HepG2 (cell line): ENCODE results near the gene RXFP1. TPM values are rescaled to one million over a fixed set of nuclear protein-coding genes. Genes with fewer than 3 reads are reported as not detected.

Experiments
- ATAC-seq: fragments of 200-7000 bp; cut with Tn5 transposase; 3 replicates; pipeline ENCODE4 v1.9.1; 2020; ENCODE audit warnings: mild to moderate bottlenecking, moderate library complexity
- BruUV-seq: library from RNA; stranded (reverse); fragments of 400-500 nt; replicated peaks from 2 replicates; lab custom pipeline; 2021; lab: Mats Ljungman, UMichigan
- CTCF ChIA-PET: fragments of 300-600 bp; formaldehyde crosslinking; extraction: SDS; loops from one replicate; lab custom pipeline; 2021; ENCODE audit warnings: low total read pairs, inconsistent platforms, low intra/inter-chr PET ratio; lab: Yijun Ruan, JAX
- POLR2A ChIA-PET: fragments of 350-600 bp; sonication (Branson Sonifier 250); formaldehyde crosslinking; loops from one replicate; lab custom pipeline; 2020; ENCODE audit warnings: antibody characterized with exemption, inconsistent platforms; lab: Yijun Ruan, JAX
- DNase-seq: peaks from one replicate; pipeline ENCODE4 v3.0.0-alpha.2; 2015; ENCODE audit warnings: low spot score
- FAIRE-seq: peaks from 3 replicates; lab custom pipeline; 2011; peaks lifted over from hg19 to GRCh38; lab: Jason Lieb, UNC
- H2AFZ ChIP-seq: one replicate; pipeline ENCODE4 v1.6.1; 2011; ENCODE audit warnings: low read length, inconsistent platforms
- H3K27ac ChIP-seq: fragments of 300-600 bp; 3 replicates; pipeline ENCODE4 v1.8.0; 2011; ENCODE audit warnings: mixed run types, mild to moderate bottlenecking, mixed read lengths, low read length, inconsistent platforms; ENCODE audit not compliant: insufficient read depth; ENCODE audit errors: extremely low read length
- H3K27me3 ChIP-seq, 2 experiments: fragments of 200-600 bp in 1 of 2; 2 replicates in 1 of 2; 3 replicates in 1 of 2; pipeline versions ENCODE4 v1.6.0 to v1.8.0; 2011; ENCODE audit warnings: low read length in 2 of 2, mild to moderate bottlenecking in 2 of 2, moderate library complexity in 2 of 2, inconsistent platforms in 1 of 2; ENCODE audit not compliant: insufficient read depth in 2 of 2, control insufficient read depth in 1 of 2
- H3K36me3 ChIP-seq, 2 experiments: fragments of 200-600 bp in 1 of 2; replicated peaks in 1 of 2; 2 replicates in 1 of 2; 3 replicates in 1 of 2; pipeline versions ENCODE4 v1.5.1 to v1.8.0; 2011; ENCODE audit warnings: low read length in 2 of 2, inconsistent platforms in 1 of 2; ENCODE audit not compliant: insufficient read depth in 2 of 2, control insufficient read depth in 1 of 2
- H3K4me1 ChIP-seq: 2 replicates; pipeline ENCODE4 v1.5.1; 2012; ENCODE audit warnings: low read length, inconsistent platforms; ENCODE audit not compliant: insufficient read depth
- H3K4me2 ChIP-seq: 2 replicates; pipeline ENCODE4 v1.6.0; 2011; ENCODE audit warnings: low read depth, low read length, inconsistent platforms
- H3K4me3 ChIP-seq, 3 experiments: fragments of 200-600 bp in 1 of 3; sonication (generic), shearing (Covaris generic) in 1 of 3; replicated peaks in 1 of 3; 2 replicates each; pipeline ENCODE4 v1.5.1; 2011 to 2016; ENCODE audit warnings: low read length in 3 of 3, inconsistent platforms in 2 of 3, low read depth in 2 of 3, mild to moderate bottlenecking in 2 of 3, control low read depth in 1 of 3, mixed read lengths in 1 of 3; ENCODE audit not compliant: insufficient read depth in 1 of 3
- H3K79me2 ChIP-seq: one replicate; pipeline ENCODE4 v1.6.1; 2011; ENCODE audit warnings: low read length, inconsistent platforms; ENCODE audit not compliant: insufficient read depth
- H3K9ac ChIP-seq: 2 replicates; pipeline ENCODE4 v1.6.0; 2011; ENCODE audit warnings: mild to moderate bottlenecking, low read depth, low read length, inconsistent platforms; ENCODE audit not compliant: insufficient read depth
- H3K9me3 ChIP-seq: 2 replicates; pipeline ENCODE4 v1.5.1; 2012; ENCODE audit warnings: mild to moderate bottlenecking, low read length
- H4K20me1 ChIP-seq: 2 replicates; pipeline ENCODE4 v1.6.0; 2011; ENCODE audit warnings: inconsistent platforms, mild to moderate bottlenecking, low read length, moderate library complexity; ENCODE audit not compliant: insufficient read depth
- ATRX ChIP-seq: sonication (generic); formaldehyde crosslinking; IDR thresholded peaks from 2 replicates; pipeline ENCODE4 v1.4.0; 2020; ENCODE audit warnings: missing genetic modification reagents, borderline replicate concordance
- BRF2 ChIP-seq: sonication (generic); formaldehyde crosslinking; IDR thresholded peaks from 2 replicates; pipeline ENCODE4 v1.8.1; 2022; ENCODE audit warnings: mild to moderate bottlenecking, missing genetic modification reagents
- DRAP1 ChIP-seq: IDR thresholded peaks from 2 replicates; pipeline ENCODE4 v1.6.1; 2016; ENCODE audit warnings: missing genetic modification reagents, missing compliant biosample characterization
- MLLT10 ChIP-seq: sonication (generic); formaldehyde crosslinking; IDR thresholded peaks from 2 replicates; pipeline ENCODE4 v1.4.0; 2020; ENCODE audit warnings: missing genetic modification reagents
- PAX8 ChIP-seq: sonication (generic); formaldehyde crosslinking; IDR thresholded peaks from 2 replicates; pipeline ENCODE4 v1.8.0; 2022; ENCODE audit warnings: mild to moderate bottlenecking, missing genetic modification reagents, borderline replicate concordance
- SMARCC2 ChIP-seq: fragments of 450-650 bp; IDR thresholded peaks from 2 replicates; pipeline ENCODE4 v1.6.1; 2017; ENCODE audit warnings: antibody characterized with exemption, mild to moderate bottlenecking
- SNAPC5 ChIP-seq: sonication (generic); formaldehyde crosslinking; IDR thresholded peaks from 2 replicates; pipeline ENCODE4 v1.8.1; 2023; ENCODE audit warnings: mild to moderate bottlenecking, missing genetic modification reagents, borderline replicate concordance
- TAF1 ChIP-seq: sonication (generic); formaldehyde crosslinking; IDR thresholded peaks from 2 replicates; pipeline ENCODE4 v1.4.0; 2020; ENCODE audit warnings: missing genetic modification reagents
- TCF12 ChIP-seq, 2 experiments: fragments of 450-650 bp in 1 of 2; sonication (generic) in 1 of 2; formaldehyde crosslinking in 1 of 2; IDR thresholded peaks; 2 replicates each; pipeline versions ENCODE4 v1.6.1 to v1.8.0; 2017 to 2022; ENCODE audit warnings: antibody characterized with exemption in 1 of 2, mild to moderate bottlenecking in 1 of 2, missing genetic modification reagents in 1 of 2, moderate library complexity in 1 of 2
- TFDP1 ChIP-seq: IDR thresholded peaks from 2 replicates; pipeline ENCODE4 v1.6.1; 2016; ENCODE audit warnings: missing compliant biosample characterization, missing genetic modification reagents, borderline replicate concordance
- THRA ChIP-seq: sonication (generic); formaldehyde crosslinking; IDR thresholded peaks from 2 replicates; pipeline ENCODE4 v1.4.0; 2020; ENCODE audit warnings: missing genetic modification reagents, borderline replicate concordance
- ZBTB2 ChIP-seq: sonication (generic); formaldehyde crosslinking; IDR thresholded peaks from 2 replicates; pipeline ENCODE4 v1.8.0; 2022; ENCODE audit warnings: low read depth, missing genetic modification reagents
- ZFP37 ChIP-seq: sonication (generic); formaldehyde crosslinking; IDR thresholded peaks from 2 replicates; pipeline ENCODE4 v1.4.0; 2020; ENCODE audit warnings: missing genetic modification reagents, borderline replicate concordance
- ZNF644 ChIP-seq: IDR thresholded peaks from 2 replicates; pipeline ENCODE4 v1.6.1; 2016; ENCODE audit warnings: low read depth
- ZNF782 ChIP-seq: sonication (generic); formaldehyde crosslinking; IDR thresholded peaks from 2 replicates; pipeline ENCODE4 v1.4.0; 2020; ENCODE audit warnings: missing genetic modification reagents, mild to moderate bottlenecking, borderline replicate concordance
- WGBS: methylation state at CpG from one replicate; pipeline ENCODE4 v1.1.6; 2017; ENCODE audit warnings: low lambda C conversion rate; 5-methylcytosine and 5-hydroxymethylcytosine counted together
- in situ Hi-C: cut with HindIII; loops from 2 replicates; pipeline ENCODE4 v1.10.0; 2017; ENCODE audit warnings: low pct_unique_long_range_greater_than_20kb; ENCODE audit not compliant: extremely low pct_ligation_motif_present
- intact Hi-C: fragments of 100-400 bp; cut with micrococcal nuclease; formaldehyde crosslinking; loops from one replicate; pipeline ENCODE4 v1.10.0; 2022; ENCODE audit not compliant: unreplicated experiment
- polyA plus RNA-seq, 8 experiments: library from polyadenylated mRNA; depleted of rRNA in 3 of 8; stranded (reverse) in 7 of 8; unstranded in 1 of 8; fragments of >200 nt; fragmentation: Illumina TruSeq in 4 of 8; extraction: Trizol in 4 of 8; gene quantifications; 2 replicates each; pipeline versions ENCODE4 v1.2.1 to v1.2.3, GENCODE V29; 2011 to 2016; ENCODE audit warnings: low read depth in 4 of 8, missing spikeins in 1 of 8, mixed read lengths in 1 of 8; ENCODE audit not compliant: insufficient read depth in 1 of 8
- total RNA-seq, 5 experiments: library from RNA; depleted of rRNA; stranded (reverse); fragments of >200 nt; fragmentation: Illumina TruSeq; extraction: Trizol; gene quantifications; 2 replicates each; pipeline ENCODE4 v1.2.3, GENCODE V29; 2016; ENCODE audit warnings: low read depth in 1 of 5
- TF ChIP-seq, protein P1 (sequence below): sonication (generic); formaldehyde crosslinking; IDR thresholded peaks from 2 replicates; pipeline ENCODE4 v1.4.0; 2020; ENCODE audit warnings: mild to moderate bottlenecking, missing genetic modification reagents

The RXFP1 gene
- total and polyA plus RNA-seq, 2 of the 13 experiments (the other 11 are each of a cell fraction or from before 2014, with no cell fraction given), result not detected

DNA sequence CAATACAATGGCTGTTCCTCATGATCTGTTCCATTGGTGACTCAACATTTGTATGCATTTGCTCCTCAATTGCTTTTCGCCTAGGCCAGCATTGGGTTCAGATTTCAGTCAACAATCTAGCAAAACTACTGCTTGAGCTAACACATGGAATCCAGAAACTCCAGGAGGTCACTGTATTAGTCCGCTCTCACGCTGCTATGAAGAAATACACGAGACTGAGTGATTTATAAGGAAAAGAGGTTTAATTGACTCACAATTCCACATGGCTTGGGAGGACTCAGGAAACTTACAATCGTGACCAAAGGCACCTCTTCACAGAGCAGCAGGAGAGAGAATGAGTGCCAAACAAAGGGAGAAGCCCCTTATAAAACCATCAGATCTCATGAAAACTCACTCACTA is 67.1 kb downstream of the RXFP1 start (continued):
- TF ChIP-seq ZNF644 (CRISPR knock-in tag) (no peak), MLLT10 (CRISPR knock-in tag) (no peak), SMARCC2 (no peak), PAX8 (no peak)
- TF ChIP-seq, all 625 proteins: peak for 0

DNA sequence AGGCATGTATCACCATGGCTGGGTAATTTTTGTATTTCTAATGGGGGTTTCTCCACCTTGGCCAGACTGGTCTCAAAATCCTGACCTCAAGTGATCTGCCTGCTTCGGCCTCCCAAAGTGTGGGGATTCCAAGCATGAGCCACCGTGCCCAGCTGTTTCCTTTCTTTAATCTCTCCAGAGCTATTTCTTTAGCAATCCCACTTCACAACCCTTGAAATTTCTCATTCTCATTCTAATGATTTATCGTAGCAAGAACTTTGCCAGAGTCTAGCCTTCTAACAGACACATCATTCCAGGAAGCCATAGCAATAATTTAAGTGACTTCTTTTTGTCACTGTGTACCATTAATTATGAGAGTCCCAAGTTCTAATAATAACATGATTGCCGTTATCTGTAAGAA is 68.6 kb downstream of the RXFP1 start:
- no peak overlapping the region for H3K9ac ChIP-seq
- ATAC-seq (no peak), FAIRE-seq (no peak)
- TF ChIP-seq, protein P1, sequence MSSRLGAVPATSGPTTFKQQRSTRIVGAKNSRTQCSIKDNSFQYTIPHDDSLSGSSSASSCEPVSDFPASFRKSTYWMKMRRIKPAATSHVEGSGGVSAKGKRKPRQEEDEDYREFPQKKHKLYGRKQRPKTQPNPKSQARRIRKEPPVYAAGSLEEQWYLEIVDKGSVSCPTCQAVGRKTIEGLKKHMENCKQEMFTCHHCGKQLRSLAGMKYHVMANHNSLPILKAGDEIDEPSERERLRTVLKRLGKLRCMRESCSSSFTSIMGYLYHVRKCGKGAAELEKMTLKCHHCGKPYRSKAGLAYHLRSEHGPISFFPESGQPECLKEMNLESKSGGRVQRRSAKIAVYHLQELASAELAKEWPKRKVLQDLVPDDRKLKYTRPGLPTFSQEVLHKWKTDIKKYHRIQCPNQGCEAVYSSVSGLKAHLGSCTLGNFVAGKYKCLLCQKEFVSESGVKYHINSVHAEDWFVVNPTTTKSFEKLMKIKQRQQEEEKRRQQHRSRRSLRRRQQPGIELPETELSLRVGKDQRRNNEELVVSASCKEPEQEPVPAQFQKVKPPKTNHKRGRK, result no peak
- TF ChIP-seq ZBTB2 (CRISPR knock-in tag) (no peak), TAF1 (CRISPR knock-in tag) (no peak), THRA (no peak), SNAPC5 (CRISPR knock-in tag) (no peak), ZNF782 (no peak), ATRX (no peak), BRF2 (no peak), ZFP37 (CRISPR knock-in tag) (no peak), TCF12 (IDR thresholded peaks at IDR 0.05) (no peak), TCF12 (CRISPR knock-in tag; IDR thresholded peaks at IDR 0.05) (no peak), TFDP1 (CRISPR knock-in tag) (no peak), DRAP1 (CRISPR knock-in tag) (no peak)
- TF ChIP-seq, all 625 proteins: peak for 0
- Histone ChIP-seq H3K79me2 (no peaks in the 10 kb centered on the region), H3K9me3 (no peaks in the 10 kb centered on the region), H3K36me3 (no peaks in the 10 kb centered on the region), H3K27me3 (no peaks in the 10 kb centered on the region), H4K20me1 (no peaks in the 10 kb centered on the region), H3K4me1 (no peaks in the 10 kb centered on the region), H2AFZ (no peak overlapping the region), H3K4me3 (no peak overlapping the region), H3K4me2 (no peak overlapping the region), H3K27ac (no peak overlapping the region)
- ChIA-PET POLR2A (no interaction called here), CTCF (no interaction called here)
- in situ Hi-C loops, result no loop called here
- no peak for DNase-seq
- WGBS, result 29% methylated on average over 4 of the region's 4 CpGs
- intact Hi-C loops, result no loop called here
- no TSS peak for BruUV-seq
